IMR-90 (cell line): ENCODE data around the gene UPB1. TPM values are rescaled to one million over a fixed set of nuclear protein-coding genes. Genes with fewer than 3 reads are reported as not detected.

ENCODE experiments used
- ATAC-seq: fragments of 200-7000 bp; cut with Tn5 transposase; 2 replicates; pipeline ENCODE4 v1.9.1; 2020; ENCODE audit warnings: low read depth, mild to moderate bottlenecking, moderate library complexity
- BruUV-seq: library from RNA; stranded (reverse); fragments of 400-500 nt; replicated peaks from 2 replicates; lab custom pipeline; 2021; lab: Mats Ljungman, UMichigan
- CTCF ChIA-PET: fragments of 300-600 bp; formaldehyde crosslinking; extraction: SDS; loops from one replicate; lab custom pipeline; 2021; ENCODE audit warnings: antibody characterized with exemption; lab: Yijun Ruan, JAX
- POLR2A ChIA-PET: fragments of 300-600 bp; sonication (Branson Sonifier 250); formaldehyde crosslinking; loops from one replicate; lab custom pipeline; 2022; ENCODE audit warnings: antibody characterized with exemption; ENCODE audit not compliant: unreplicated experiment; lab: Charles Lee
- DNase-seq: peaks from one replicate; pipeline ENCODE4 v3.0.0; 2013
- H2AFZ ChIP-seq: replicated peaks from 2 replicates; pipeline ENCODE3; 2013; ENCODE audit warnings: low read length, mild to moderate bottlenecking; ENCODE audit not compliant: poor library complexity
- H2AK5ac ChIP-seq: 2 replicates; pipeline ENCODE4 v1.6.1; 2013; ENCODE audit warnings: low read depth, low read length, inconsistent platforms
- H2AK9ac ChIP-seq: replicated peaks from 2 replicates; pipeline ENCODE3; 2013; ENCODE audit warnings: mild to moderate bottlenecking, low read depth, low read length, moderate library complexity; ENCODE audit not compliant: poor library complexity
- H2BK120ac ChIP-seq: 2 replicates; pipeline ENCODE4 v1.6.1; 2013; ENCODE audit warnings: low read depth, low read length, inconsistent platforms
- H2BK15ac ChIP-seq: 3 replicates; pipeline ENCODE4 v1.6.1; 2013; ENCODE audit warnings: low read depth, low read length, inconsistent platforms
- H2BK20ac ChIP-seq: 2 replicates; pipeline ENCODE4 v1.6.1; 2013; ENCODE audit warnings: low read depth, mild to moderate bottlenecking, inconsistent platforms, low read length, moderate library complexity
- H2BK5ac ChIP-seq: 2 replicates; pipeline ENCODE4 v1.6.1; 2013; ENCODE audit warnings: mild to moderate bottlenecking, low read depth, low read length, inconsistent platforms; ENCODE audit not compliant: poor library complexity, severe bottlenecking
- H3K14ac ChIP-seq: replicated peaks from 2 replicates; pipeline ENCODE4 v1.6.1; 2013; ENCODE audit warnings: low read depth, low read length, inconsistent platforms
- H3K18ac ChIP-seq: 2 replicates; pipeline ENCODE4 v1.6.1; 2013; ENCODE audit warnings: low read depth, low read length, control low read depth
- H3K23ac ChIP-seq: 2 replicates; pipeline ENCODE4 v1.6.1; 2013; ENCODE audit warnings: low read depth, low read length, inconsistent platforms
- H3K27ac ChIP-seq: 2 replicates; pipeline ENCODE4 v1.5.1; 2013; ENCODE audit warnings: mild to moderate bottlenecking, control low read depth, low read length; ENCODE audit not compliant: insufficient read depth
- H3K27me3 ChIP-seq: 2 replicates; pipeline ENCODE4 v1.6.1; 2013; ENCODE audit warnings: low read length; ENCODE audit not compliant: control insufficient read depth, insufficient read depth
- H3K36me3 ChIP-seq: 2 replicates; pipeline ENCODE4 v1.6.1; 2013; ENCODE audit warnings: low read length, mixed read lengths; ENCODE audit not compliant: control insufficient read depth, insufficient read depth
- H3K4ac ChIP-seq: 2 replicates; pipeline ENCODE4 v1.6.1; 2013; ENCODE audit warnings: low read depth, low read length, inconsistent platforms
- H3K4me1 ChIP-seq: 2 replicates; pipeline ENCODE4 v1.6.1; 2013; ENCODE audit warnings: low read length, mixed read lengths; ENCODE audit not compliant: control insufficient read depth, insufficient read depth
- H3K4me2 ChIP-seq: 2 replicates; pipeline ENCODE4 v1.6.1; 2013; ENCODE audit warnings: low read depth, mild to moderate bottlenecking, control low read depth, low read length, moderate library complexity
- H3K4me3 ChIP-seq: 2 replicates; pipeline ENCODE4 v1.5.1; 2013; ENCODE audit warnings: low read depth, mild to moderate bottlenecking, control low read depth, low read length, moderate library complexity; ENCODE audit not compliant: insufficient read depth
- H3K56ac ChIP-seq: 2 replicates; pipeline ENCODE4 v1.6.1; 2013; ENCODE audit warnings: low read length, inconsistent platforms; ENCODE audit not compliant: insufficient read depth; ENCODE audit errors: extremely low read depth
- H3K79me1 ChIP-seq, 2 experiments: 2 replicates each; pipeline ENCODE4 v1.6.1; 2013; ENCODE audit warnings: low read length in 2 of 2, inconsistent platforms in 1 of 2, low read depth in 1 of 2
- H3K9ac ChIP-seq: 2 replicates; pipeline ENCODE4 v1.6.1; 2013; ENCODE audit warnings: low read depth, low read length, control low read depth
- H3K9me1 ChIP-seq: 2 replicates; pipeline ENCODE4 v1.6.1; 2013; ENCODE audit warnings: low read length, inconsistent platforms; ENCODE audit not compliant: insufficient read depth
- H3K9me3 ChIP-seq: 2 replicates; pipeline ENCODE4 v1.6.1; 2013; ENCODE audit warnings: low read length; ENCODE audit not compliant: control insufficient read depth, insufficient read depth
- H4K20me1 ChIP-seq: 2 replicates; pipeline ENCODE4 v1.6.1; 2013; ENCODE audit warnings: low read length, inconsistent platforms; ENCODE audit not compliant: insufficient read depth
- H4K5ac ChIP-seq: 2 replicates; pipeline ENCODE4 v1.6.1; 2013; ENCODE audit warnings: mild to moderate bottlenecking, low read depth, low read length, control low read depth
- H4K8ac ChIP-seq, 2 experiments: 2 replicates each; pipeline ENCODE4 v1.6.1; 2013; ENCODE audit warnings: low read depth in 2 of 2, low read length in 2 of 2, control low read depth in 1 of 2, inconsistent platforms in 1 of 2
- H4K91ac ChIP-seq: 2 replicates; pipeline ENCODE4 v1.6.1; 2013; ENCODE audit warnings: low read depth, low read length, inconsistent platforms; ENCODE audit not compliant: insufficient read depth
- RFX5 ChIP-seq: IDR thresholded peaks from 2 replicates; pipeline ENCODE4 v1.8.0; 2012; ENCODE audit warnings: low read depth, mild to moderate bottlenecking, low read length, moderate library complexity
- WGBS, 2 experiments: methylation state at CpG; one replicate each; pipeline versions ENCODE4 v1.1.5 to v1.1.7; 2013; ENCODE audit warnings: missing lambda C conversion rate in 2 of 2; ENCODE audit not compliant: insufficient read length in 1 of 2; ENCODE audit errors: extremely low coverage in 2 of 2; 5-methylcytosine and 5-hydroxymethylcytosine counted together
- dilution Hi-C: fragments of 300-500 bp; cut with HindIII; formaldehyde crosslinking; loops from one replicate; pipeline ENCODE4 v1.14.3; 2018; ENCODE audit warnings: low sequenced_read_pairs; ENCODE audit not compliant: unreplicated experiment
- in situ Hi-C: fragments of 300-500 bp; cut with MboI; formaldehyde crosslinking; loops from 3 replicates; pipeline ENCODE4 v1.14.3; 2019; ENCODE audit warnings: low sequenced_read_pairs, inconsistent platforms, mixed read lengths
- intact Hi-C: fragments of 100-400 bp; cut with micrococcal nuclease; formaldehyde crosslinking; loops from 2 replicates; pipeline ENCODE4 v1.10.0; 2022
- polyA plus RNA-seq, 3 experiments: library from polyadenylated mRNA; depleted of rRNA; stranded (reverse); fragments of >200 nt; gene quantifications; 2 replicates each; pipeline ENCODE4 v1.2.3, GENCODE V29; 2012; ENCODE audit warnings: low replicate concordance in 1 of 3
- total RNA-seq: library from RNA; depleted of rRNA; stranded (reverse); fragments of >200 nt; gene quantifications from 2 replicates; pipeline ENCODE4 v1.2.3, GENCODE V29; 2012

Gene UPB1
- total and polyA plus RNA-seq, 2 of the 4 experiments (the other 2 are of a cell fraction), result under 0.01 to 0.02 TPM

GRCh38 chr22:24541681-24542515, 46.8 kb downstream of the UPB1 start:
- whole genome bisulfite sequencing, 2 experiments, result 100% methylated on average over 1 of the region's 6 CpGs; no CpG with 5 or more reads in 1 of the 2 experiments
- Histone ChIP-seq H3K4ac (no peak overlapping the region), H4K5ac (no peak overlapping the region), H3K36me3 (peaks cover 53% of the 10 kb centered on the region), H3K79me1 (peaks cover 6 to 31% of the 10 kb centered on the region in 2 experiments; a peak in 3 of 4 replicates), H4K8ac (no peak overlapping the region), H2AK5ac (no peak overlapping the region), H3K9me3 (no peaks in the 10 kb centered on the region), H3K9me1 (peaks cover 6% of the 10 kb centered on the region; the same call in 1 of the 2 replicates), H3K23ac (no peak overlapping the region), H3K56ac (no peak overlapping the region), H2BK5ac (no peak overlapping the region), H3K4me1 (peaks cover 2% of the 10 kb centered on the region; the same call in 1 of the 2 replicates), H2BK120ac (no peak overlapping the region), H3K9ac (no peak overlapping the region), H3K27me3 (no peaks in the 10 kb centered on the region), H3K27ac (no peak overlapping the region), H3K18ac (no peak overlapping the region), H2BK20ac (no peak overlapping the region), H2AK9ac (no peak overlapping the region), H2AFZ (no peak overlapping the region), H3K4me3 (no peak overlapping the region), H3K14ac (no peak overlapping the region), H4K91ac (no peak overlapping the region), H4K20me1 (peaks cover 12% of the 10 kb centered on the region; the same call in 1 of the 2 replicates), H3K4me2 (no peak overlapping the region), H2BK15ac (no peak overlapping the region)
- ATAC-seq, result no peak
- no TSS peak for BruUV-seq
- no peak for TF ChIP-seq RFX5
- DNase-seq, result no peak
- dilution Hi-C loops, result no loop called here
- in situ Hi-C loops, result no loop called here
- intact Hi-C loops, result no loop called here
- CTCF ChIA-PET, result no interaction called here
- POLR2A ChIA-PET, result no interaction called here
